HG03039 (cell line): Measurements from ENCODE around the gene RNASE8.
A peak's percentile ranks its signal among the peaks of the same experiment; 100 is the strongest.

ENCODE experiments used
- ATAC-seq: cut with Tn5 transposase; IDR thresholded peaks from one replicate; pipeline ENCODE4 v1.9.1; 2021; ENCODE audit warnings: mild to moderate bottlenecking, moderate library complexity; ENCODE audit not compliant: unreplicated experiment

The RNASE8 gene

GRCh38 chr14:21090194-21090939 is 32.7 kb downstream of the RNASE8 start:
- no peak for ATAC-seq

- ATAC-seq = no peak
Measured at GRCh38 chr14:21090940-21091663, 33.5 kb downstream of the RNASE8 start.

GRCh38 chr14:21091821-21092272 is 34.2 kb downstream of the RNASE8 start:
- ATAC-seq = no peak

GRCh38 chr14:21092273-21093011 is 34.8 kb downstream of the RNASE8 start:
- peak; percentile 67 for ATAC-seq

- ATAC-seq = no peak
Measured at GRCh38 chr14:21093018-21093417, 35.4 kb downstream of the RNASE8 start.

GRCh38 chr14:21093769-21094681 is 36.4 kb downstream of the RNASE8 start:
- no peak for ATAC-seq

GRCh38 chr14:21095430-21096205 is 38.0 kb downstream of the RNASE8 start:
- ATAC-seq = no peak

- no peak for ATAC-seq
Measured at GRCh38 chr14:21096438-21096837, 38.8 kb downstream of the RNASE8 start.

- ATAC-seq = no peak
Measured at GRCh38 chr14:21096978-21097635, 39.5 kb downstream of the RNASE8 start.

- no peak for ATAC-seq
Measured at GRCh38 chr14:21097636-21098075, 40.0 kb downstream of the RNASE8 start.

- ATAC-seq = no peak
Measured at GRCh38 chr14:21098076-21098891, 40.7 kb downstream of the RNASE8 start, which contains the start of gene ZNF219. TSS of gene ZNF219 (minus strand) at chr14:21098655. CDS start at chr14:21093591, 5,064 bp downstream.

GRCh38 chr14:21098892-21099595 is 41.4 kb downstream of the RNASE8 start:
- ATAC-seq = no peak

GRCh38 chr14:21099596-21099985 is 42.0 kb downstream of the RNASE8 start:
- no peak for ATAC-seq

GRCh38 chr14:21100931-21101330 is 43.3 kb downstream of the RNASE8 start, which contains the start of gene TMEM253:
TSS of gene TMEM253 (plus strand) at chr14:21101066. CDS start at chr14:21101344, 278 bp downstream.
- no peak for ATAC-seq

GRCh38 chr14:21101802-21102413 is 44.3 kb downstream of the RNASE8 start:
- ATAC-seq = no peak

- no peak for ATAC-seq
Measured at GRCh38 chr14:21102521-21103410, 45.1 kb downstream of the RNASE8 start.
